Prostate gland (tissue), 2 donors: ENCODE data around the gene TNS3. TPM values are rescaled to one million over a fixed set of nuclear protein-coding genes. Genes with fewer than 3 reads are reported as not detected.

ENCODE experiments used
- DNase-seq: peaks from one replicate; pipeline ENCODE4 v3.0.0-alpha.2; 2019; ENCODE audit warnings: low spot score
- H3K27ac ChIP-seq, 2 donors: fragments of 200-600 bp; sonication (generic); 2 replicates each; pipeline ENCODE4 v1.5.1; 2017 to 2019
- H3K27me3 ChIP-seq: fragments of 200-600 bp; sonication (generic); replicated peaks from 2 replicates; pipeline ENCODE4 v1.5.1; 2019; ENCODE audit not compliant: insufficient read depth
- H3K36me3 ChIP-seq, 2 donors: fragments of 200-600 bp; sonication (generic); 1 replicate in 1 of 2; 2 replicates in 1 of 2; pipeline versions ENCODE4 v1.5.1 to v1.8.1; 2017 to 2019
- H3K4me1 ChIP-seq: fragments of 200-600 bp; sonication (generic); replicated peaks from 2 replicates; pipeline ENCODE4 v1.5.1; 2019
- H3K4me3 ChIP-seq, 2 donors: fragments of 200-600 bp; sonication (generic); 2 replicates each; pipeline ENCODE4 v1.5.1; 2017 to 2019
- H3K9me3 ChIP-seq: fragments of 200-600 bp; sonication (generic); 2 replicates; pipeline ENCODE4 v1.5.1; 2017
- POLR2A ChIP-seq: fragments of 450-650 bp; IDR thresholded peaks from one replicate; pipeline ENCODE4 v1.6.1; 2016; ENCODE audit warnings: antibody characterized with exemption, mild to moderate bottlenecking
- POLR2AphosphoS5 ChIP-seq: sonication (generic); formaldehyde crosslinking; IDR thresholded peaks from one replicate; pipeline ENCODE4 v1.6.1; 2017; ENCODE audit warnings: antibody characterized with exemption
- WGBS: methylation state at CpG from one replicate; pipeline ENCODE4 v1.1.5; 2018; 5-methylcytosine and 5-hydroxymethylcytosine counted together
- intact Hi-C: fragments of 100-400 bp; cut with DNase I; formaldehyde crosslinking; loops from one replicate; pipeline ENCODE4 v1.14.2; 2022
- total RNA-seq, 2 donors: library from RNA; depleted of rRNA; stranded (reverse); fragments of >200 nt; gene quantifications; one replicate each; pipeline ENCODE4 v1.1.0, GENCODE V29; 2016
- TF ChIP-seq, protein P1 (sequence below), 4 experiments: fragments of 200-600 bp in 2 of 4; fragments of 450-650 bp in 2 of 4; sonication (generic) in 2 of 4; IDR thresholded peaks; 1 replicate in 3 of 4; 2 replicates in 1 of 4; pipeline ENCODE4 v1.5.1; 2016 to 2019; ENCODE audit warnings: antibody characterized with exemption in 4 of 4, mild to moderate bottlenecking in 2 of 4, moderate library complexity in 2 of 4

TNS3 gene
- total RNA-seq, 2 donors from 2014 or later: 19.5 to 95.8 TPM

GRCh38 chr7:47574482-47575329, 7.2 kb downstream of the TNS3 start:
- no peak for DNase-seq
- H3K27ac ChIP-seq: peak overlapping the region in 1 of 2 donors; percentile 33

DNA sequence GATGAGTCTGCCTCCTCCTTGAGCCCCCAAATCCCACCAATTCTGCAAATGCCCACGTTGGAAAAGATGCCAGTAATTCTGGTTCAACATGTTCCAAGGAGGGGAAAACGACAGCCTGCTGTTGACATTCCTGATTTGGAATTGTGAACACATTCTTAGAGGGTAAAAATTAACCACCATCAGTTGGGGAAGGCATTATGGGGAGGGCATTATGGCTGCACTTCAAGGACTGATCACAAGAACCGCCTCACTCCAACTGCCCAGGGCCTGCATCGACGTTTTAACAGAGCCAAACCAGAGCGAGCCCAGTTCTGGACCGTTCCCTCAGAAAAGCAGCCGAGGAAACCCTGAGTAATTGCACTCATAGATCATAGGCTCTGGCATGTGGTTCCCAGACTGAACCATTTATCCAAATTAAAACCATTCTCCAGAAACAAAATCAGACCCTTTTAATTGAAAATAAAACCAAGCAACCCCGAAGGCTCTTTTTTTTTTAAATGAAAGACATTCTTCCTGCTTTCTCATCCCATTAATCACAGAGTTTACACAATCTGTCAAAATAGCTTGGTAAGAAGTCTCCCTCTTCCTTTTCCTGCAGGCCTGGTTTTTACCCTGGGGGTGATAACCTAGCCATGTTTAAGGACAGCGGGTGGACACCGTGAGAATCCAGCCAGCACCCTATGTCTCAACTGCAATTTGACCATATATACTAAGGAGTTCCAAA, 8.0 kb downstream of the TNS3 start:
- no peak for DNase-seq
- H3K36me3 ChIP-seq: no peaks in the 10 kb centered on the region
- intact Hi-C loops: loop anchor here (5.0 to 10.0 kb wide), 3 partner anchors 62 to 211 kb away; no protein-coding TSS in a partner anchor
- no peaks in the 10 kb centered on the region for H3K27me3 ChIP-seq
- no peak for TF ChIP-seq POLR2AphosphoS5
- no peak for TF ChIP-seq POLR2A
- TF ChIP-seq, protein P1, sequence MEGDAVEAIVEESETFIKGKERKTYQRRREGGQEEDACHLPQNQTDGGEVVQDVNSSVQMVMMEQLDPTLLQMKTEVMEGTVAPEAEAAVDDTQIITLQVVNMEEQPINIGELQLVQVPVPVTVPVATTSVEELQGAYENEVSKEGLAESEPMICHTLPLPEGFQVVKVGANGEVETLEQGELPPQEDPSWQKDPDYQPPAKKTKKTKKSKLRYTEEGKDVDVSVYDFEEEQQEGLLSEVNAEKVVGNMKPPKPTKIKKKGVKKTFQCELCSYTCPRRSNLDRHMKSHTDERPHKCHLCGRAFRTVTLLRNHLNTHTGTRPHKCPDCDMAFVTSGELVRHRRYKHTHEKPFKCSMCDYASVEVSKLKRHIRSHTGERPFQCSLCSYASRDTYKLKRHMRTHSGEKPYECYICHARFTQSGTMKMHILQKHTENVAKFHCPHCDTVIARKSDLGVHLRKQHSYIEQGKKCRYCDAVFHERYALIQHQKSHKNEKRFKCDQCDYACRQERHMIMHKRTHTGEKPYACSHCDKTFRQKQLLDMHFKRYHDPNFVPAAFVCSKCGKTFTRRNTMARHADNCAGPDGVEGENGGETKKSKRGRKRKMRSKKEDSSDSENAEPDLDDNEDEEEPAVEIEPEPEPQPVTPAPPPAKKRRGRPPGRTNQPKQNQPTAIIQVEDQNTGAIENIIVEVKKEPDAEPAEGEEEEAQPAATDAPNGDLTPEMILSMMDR (IDR thresholded peaks at IDR 0.05): no peak
- no peak overlapping the region for H3K4me3 ChIP-seq
- H3K4me1 ChIP-seq: peaks cover 5% of the 10 kb centered on the region
- no peaks in the 10 kb centered on the region for H3K9me3 ChIP-seq
- H3K27ac ChIP-seq: peak overlapping the region; percentile 33 to 49
- 12% methylated on average over 11 of the region's 11 CpGs for WGBS

More at GRCh38 chr7:47574482-47575329, 7.2 kb downstream of the TNS3 start:
- Histone ChIP-seq H3K4me1 (peaks cover 5% of the 10 kb centered on the region), H3K27me3 (no peaks in the 10 kb centered on the region), H3K4me3 (no peak overlapping the region), H3K9me3 (no peaks in the 10 kb centered on the region), H3K36me3 (no peaks in the 10 kb centered on the region)
- intact Hi-C loops: loop anchor here (5.0 to 10.0 kb wide), 3 partner anchors 62 to 210 kb away; no protein-coding TSS in a partner anchor
- TF ChIP-seq POLR2AphosphoS5 (no peak), POLR2A (no peak)
- TF ChIP-seq, protein P1 (IDR thresholded peaks at IDR 0.05): no peak
- WGBS: 67% methylated on average over 11 of the region's 11 CpGs

- Histone ChIP-seq H3K9me3 (no peaks in the 10 kb centered on the region), H3K4me1 (peaks cover 5% of the 10 kb centered on the region), H3K4me3 (no peak overlapping the region), H3K27ac (peak overlapping the region; percentile 33 to 49), H3K27me3 (no peaks in the 10 kb centered on the region), H3K36me3 (no peaks in the 10 kb centered on the region)
- TF ChIP-seq POLR2A (no peak), POLR2AphosphoS5 (no peak)
- TF ChIP-seq, protein P1 (IDR thresholded peaks at IDR 0.05): no peak
- WGBS: 80% methylated on average over 19 of the region's 19 CpGs
- intact Hi-C loops: loop anchor here (5.0 to 10.0 kb wide), 3 partner anchors 61 to 212 kb away; no protein-coding TSS in a partner anchor
- DNase-seq: no peak
Observed at GRCh38 chr7:47572939-47573757, 8.8 kb downstream of the TNS3 start.

DNA sequence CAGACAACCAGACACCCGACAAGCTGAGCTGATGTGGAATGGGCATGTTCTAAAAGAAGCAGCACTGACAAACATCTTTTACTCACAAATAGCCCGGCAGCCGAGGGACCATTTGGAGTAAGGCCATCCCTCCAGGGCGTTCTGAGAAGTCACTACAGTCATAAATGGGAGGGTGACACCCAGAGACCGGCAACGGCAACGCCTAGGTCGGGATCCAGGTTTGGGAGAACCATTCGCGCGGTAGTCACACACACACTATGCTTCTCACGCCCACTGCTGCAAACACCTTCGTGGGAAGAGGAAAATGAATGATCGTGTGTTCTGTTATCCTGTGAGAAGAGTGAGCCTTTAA, 9.8 kb downstream of the TNS3 start:
- H3K4me3 ChIP-seq: no peak overlapping the region
- H3K27ac ChIP-seq: peak overlapping the region; percentile 57 to 66

More for the DNA sequence above, 9.8 kb downstream of the TNS3 start:
- WGBS: 39% methylated on average over 14 of the region's 14 CpGs
- Histone ChIP-seq H3K36me3 (no peaks in the 10 kb centered on the region), H3K4me1 (peaks cover 5% of the 10 kb centered on the region), H3K27me3 (no peaks in the 10 kb centered on the region), H3K9me3 (no peaks in the 10 kb centered on the region)
- no peak for DNase-seq
- intact Hi-C loops: loop anchor here (5.0 to 10.0 kb wide), 3 partner anchors 60 to 213 kb away; no protein-coding TSS in a partner anchor
- TF ChIP-seq POLR2AphosphoS5 (no peak), POLR2A (no peak)
- TF ChIP-seq, protein P1 (IDR thresholded peaks at IDR 0.05): no peak
